B cell (primary cell): ENCODE data around the gene ARHGDIA. TPM values are rescaled to one million over a fixed set of nuclear protein-coding genes. Genes with fewer than 3 reads are reported as not detected.

ENCODE experiments used
- ATAC-seq: fragments of 200-7000 bp; cut with Tn5 transposase; one replicate; pipeline ENCODE4 v1.10.0; 2021; ENCODE audit warnings: low read depth, mild to moderate bottlenecking, moderate number of reproducible peaks, moderate library complexity
- CTCF ChIA-PET: fragments of 350-600 bp; sonication (Branson Sonifier 250); formaldehyde crosslinking; loops from one replicate; lab custom pipeline; 2021; ENCODE audit warnings: antibody characterized with exemption, inconsistent platforms; lab: Charles Lee
- POLR2A ChIA-PET: fragments of 350-600 bp; sonication (Branson Sonifier 250); formaldehyde crosslinking; loops from one replicate; lab custom pipeline; 2021; ENCODE audit warnings: antibody characterized with exemption; lab: Charles Lee
- DNase-seq: peaks from one replicate; pipeline ENCODE4 v3.0.0; 2013
- H2AFZ ChIP-seq: 2 replicates; pipeline ENCODE4 v1.6.1; 2012; ENCODE audit warnings: mild to moderate bottlenecking, low read depth, low read length; ENCODE audit not compliant: insufficient read depth, poor library complexity, severe bottlenecking
- H3K27ac ChIP-seq, 2 donors: 1 replicate in 1 of 2; 2 replicates in 1 of 2; pipeline ENCODE4 v1.5.1; 2012 to 2013; ENCODE audit warnings: low read length in 2 of 2, mild to moderate bottlenecking in 2 of 2, moderate library complexity in 1 of 2
- H3K27me3 ChIP-seq, 4 experiments: fragments of 200-600 bp in 1 of 4; sonication (generic) in 1 of 4; replicated peaks in 1 of 4; 1 replicate in 2 of 4; 2 replicates in 2 of 4; pipeline versions ENCODE4 v1.6.1 to v1.7.0; 2013 to 2016; ENCODE audit warnings: low read length in 3 of 4, mild to moderate bottlenecking in 2 of 4, mixed read lengths in 1 of 4, moderate library complexity in 1 of 4; ENCODE audit not compliant: insufficient read depth in 4 of 4, control insufficient read depth in 3 of 4; ENCODE audit errors: control extremely low read depth in 1 of 4
- H3K36me3 ChIP-seq, 2 experiments: replicated peaks in 1 of 2; 1 replicate in 1 of 2; 2 replicates in 1 of 2; pipeline versions ENCODE4 v1.6.1 to v1.7.1; 2013; ENCODE audit warnings: low read length in 1 of 2; ENCODE audit not compliant: insufficient read depth in 2 of 2, control insufficient read depth in 1 of 2; ENCODE audit errors: control extremely low read depth in 1 of 2, extremely low read depth in 1 of 2
- H3K4me1 ChIP-seq, 2 donors: fragments of 200-600 bp in 1 of 2; sonication (generic) in 1 of 2; 1 replicate in 1 of 2; 2 replicates in 1 of 2; pipeline versions ENCODE4 v1.5.1 to v1.6.1; 2013 to 2017; ENCODE audit warnings: low read length in 2 of 2; ENCODE audit not compliant: control insufficient read depth in 2 of 2, insufficient read depth in 2 of 2
- H3K4me2 ChIP-seq: replicated peaks from 2 replicates; pipeline ENCODE3; 2012; ENCODE audit warnings: mild to moderate bottlenecking, low read depth, low read length; ENCODE audit not compliant: poor library complexity, severe bottlenecking
- H3K4me3 ChIP-seq, 5 experiments: fragments of 200-600 bp in 1 of 5; sonication (generic) in 1 of 5; 1 replicate in 3 of 5; 2 replicates in 2 of 5; pipeline versions ENCODE4 v1.5.1 to v1.7.0; 2011 to 2016; ENCODE audit warnings: low read length in 4 of 5, mild to moderate bottlenecking in 4 of 5, low read depth in 2 of 5, control low read depth in 1 of 5, moderate library complexity in 1 of 5; ENCODE audit not compliant: insufficient read depth in 1 of 5; ENCODE audit errors: control extremely low read depth in 1 of 5, extremely low read depth in 1 of 5
- H3K79me2 ChIP-seq: fragments of 200-600 bp; sonication (generic); one replicate; pipeline ENCODE4 v1.6.0; 2016; ENCODE audit warnings: low read length; ENCODE audit not compliant: control insufficient read depth, insufficient read depth
- H3K9ac ChIP-seq: fragments of 200-600 bp; sonication (generic); 2 replicates; pipeline ENCODE4 v1.6.1; 2017; ENCODE audit warnings: mild to moderate bottlenecking, low read length, moderate library complexity
- H3K9me3 ChIP-seq, 3 donors: one replicate each; pipeline versions ENCODE4 v1.6.1 to v1.7.1; 2013; ENCODE audit warnings: low read length in 2 of 3; ENCODE audit not compliant: control insufficient read depth in 2 of 3, insufficient read depth in 1 of 3; ENCODE audit errors: control extremely low read depth in 1 of 3
- H4K20me1 ChIP-seq: 2 replicates; pipeline ENCODE4 v1.6.0; 2012; ENCODE audit warnings: mild to moderate bottlenecking, low read length; ENCODE audit not compliant: insufficient read depth, control insufficient read depth, poor library complexity, severe bottlenecking
- H3K27ac Mint-ChIP-seq: one replicate; pipeline ENCODE4 v1.8.0; 2021; ENCODE audit warnings: mixed read lengths
- H3K27me3 Mint-ChIP-seq: one replicate; pipeline ENCODE4 v1.8.0; 2021; ENCODE audit warnings: mixed read lengths
- H3K4me1 Mint-ChIP-seq: one replicate; pipeline ENCODE4 v1.8.0; 2021; ENCODE audit warnings: mixed read lengths
- H3K4me3 Mint-ChIP-seq: one replicate; pipeline ENCODE4 v1.8.0; 2021; ENCODE audit warnings: mixed read lengths
- H3K9me3 Mint-ChIP-seq: one replicate; pipeline ENCODE4 v1.8.0; 2022; ENCODE audit warnings: mixed read lengths; ENCODE audit not compliant: insufficient read depth
- EZH2 ChIP-seq: IDR thresholded peaks from 2 replicates; pipeline ENCODE4 v1.6.1; 2012; ENCODE audit warnings: borderline replicate concordance, low read depth, mild to moderate bottlenecking, moderate library complexity, low read length; ENCODE audit not compliant: insufficient read depth, poor library complexity, severe bottlenecking
- WGBS: methylation state at CpG from one replicate; pipeline ENCODE4 v1.1.5; 2013; ENCODE audit warnings: missing lambda C conversion rate; ENCODE audit not compliant: insufficient coverage; 5-methylcytosine and 5-hydroxymethylcytosine counted together
- intact Hi-C: fragments of 100-400 bp; cut with micrococcal nuclease; formaldehyde crosslinking; loops from one replicate; pipeline ENCODE4 v1.10.0; 2022
- polyA plus RNA-seq: library from polyadenylated mRNA; depleted of rRNA; stranded (reverse); fragments of >200 nt; gene quantifications from 2 replicates; pipeline ENCODE4 v1.2.3, GENCODE V29; 2012
- total RNA-seq, 2 donors: library from RNA; stranded (reverse); fragments of 120-200 nt in 1 of 2; gene quantifications; 1 replicate in 1 of 2; 2 replicates in 1 of 2; pipeline versions ENCODE4 v1.2.3 to v1.2.4, GENCODE V29; 2013 to 2022
- TF ChIP-seq, protein P1 (sequence below): fragments of 200-600 bp; IDR thresholded peaks from one replicate; pipeline ENCODE4 v1.8.0; 2022; ENCODE audit warnings: antibody characterized with exemption, mild to moderate bottlenecking

Gene ARHGDIA
- total and polyA plus RNA-seq, 2 donors (not counting 1 experiment from before 2014, with no cell fraction given), result 262 to 510 TPM

DNA sequence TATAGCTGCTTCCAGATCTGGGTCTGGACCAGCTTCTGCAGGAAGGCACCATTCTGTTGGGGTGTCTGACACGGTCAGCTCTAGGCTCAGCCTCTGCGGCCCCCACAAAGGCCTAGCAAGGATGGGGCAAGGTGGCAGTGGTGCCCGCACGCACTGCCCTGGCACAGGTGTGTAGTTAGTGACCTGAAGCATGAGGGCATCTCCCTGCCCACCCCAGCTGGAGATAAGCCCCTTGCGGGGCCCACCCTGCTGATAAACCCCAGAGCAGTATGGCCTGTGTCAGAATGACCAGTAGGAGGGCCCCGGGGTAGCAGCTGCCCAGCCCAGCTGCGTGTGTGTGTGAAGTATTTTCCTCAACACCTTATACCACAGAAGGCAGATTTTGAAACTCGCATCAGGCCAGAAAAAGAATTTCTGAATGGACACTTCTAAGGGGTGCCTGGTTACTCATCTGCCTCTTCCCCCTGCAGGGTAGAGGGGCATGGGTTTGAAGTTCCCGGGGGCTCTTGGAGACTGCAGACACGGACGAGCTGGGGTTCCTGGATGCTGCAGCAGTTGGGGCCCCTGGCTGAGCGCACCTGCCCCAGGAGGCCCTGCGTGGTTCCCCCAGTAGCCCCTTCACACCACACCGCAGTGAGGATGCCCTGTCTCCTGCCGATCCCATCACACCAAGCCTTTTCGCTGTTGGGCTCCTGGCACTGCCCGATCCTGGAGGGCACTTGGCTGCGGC lies 4.5 kb downstream of the ARHGDIA start:
- ATAC-seq (no peak), DNase-seq (peak; percentile 41)
- Mint-ChIP-seq H3K4me1 (peaks cover 32% of the 10 kb centered on the region), H3K27me3 (no peaks in the 10 kb centered on the region), H3K9me3 (no peaks in the 10 kb centered on the region), H3K27ac (peak overlapping the region; percentile 26), H3K4me3 (no peak overlapping the region)
- TF ChIP-seq, protein P1, sequence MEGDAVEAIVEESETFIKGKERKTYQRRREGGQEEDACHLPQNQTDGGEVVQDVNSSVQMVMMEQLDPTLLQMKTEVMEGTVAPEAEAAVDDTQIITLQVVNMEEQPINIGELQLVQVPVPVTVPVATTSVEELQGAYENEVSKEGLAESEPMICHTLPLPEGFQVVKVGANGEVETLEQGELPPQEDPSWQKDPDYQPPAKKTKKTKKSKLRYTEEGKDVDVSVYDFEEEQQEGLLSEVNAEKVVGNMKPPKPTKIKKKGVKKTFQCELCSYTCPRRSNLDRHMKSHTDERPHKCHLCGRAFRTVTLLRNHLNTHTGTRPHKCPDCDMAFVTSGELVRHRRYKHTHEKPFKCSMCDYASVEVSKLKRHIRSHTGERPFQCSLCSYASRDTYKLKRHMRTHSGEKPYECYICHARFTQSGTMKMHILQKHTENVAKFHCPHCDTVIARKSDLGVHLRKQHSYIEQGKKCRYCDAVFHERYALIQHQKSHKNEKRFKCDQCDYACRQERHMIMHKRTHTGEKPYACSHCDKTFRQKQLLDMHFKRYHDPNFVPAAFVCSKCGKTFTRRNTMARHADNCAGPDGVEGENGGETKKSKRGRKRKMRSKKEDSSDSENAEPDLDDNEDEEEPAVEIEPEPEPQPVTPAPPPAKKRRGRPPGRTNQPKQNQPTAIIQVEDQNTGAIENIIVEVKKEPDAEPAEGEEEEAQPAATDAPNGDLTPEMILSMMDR, result no peak
- no peak for TF ChIP-seq EZH2
- Histone ChIP-seq H3K27ac (peak overlapping the region in 1 of 2 donors; percentile 19), H3K4me3 (no peak overlapping the region), H3K9me3 (no peaks in the 10 kb centered on the region), H2AFZ (no peak overlapping the region), H3K4me2 (peak overlapping the region; percentile 5), H3K27me3 (no peaks in the 10 kb centered on the region), H3K36me3 (peaks cover 1 to 27% of the 10 kb centered on the region in 2 experiments), H3K9ac (no peak overlapping the region), H3K4me1 (peaks cover 16 to 29% of the 10 kb centered on the region in 2 donors), H3K79me2 (peaks cover 55% of the 10 kb centered on the region), H4K20me1 (peaks cover 66% of the 10 kb centered on the region)
- intact Hi-C loops, result loop anchor here (10.0 kb wide), 1 partner anchor 428 kb away; no protein-coding TSS in a partner anchor
- 72% methylated on average over 13 of the region's 18 CpGs for WGBS
- POLR2A ChIA-PET, result no interaction called here
- CTCF ChIA-PET, result interaction anchor here (1.2 kb wide), 1 partner anchor 155 kb away, joined by 4 read pairs; no protein-coding TSS in a partner anchor
